Lung (tissue), 12 donors: ENCODE data around the gene KRTAP4-6. TPM values are rescaled to one million over a fixed set of nuclear protein-coding genes. Genes with fewer than 3 reads are reported as not detected.
"Not testable (repeated sequence)": the region's sequence is repeated elsewhere in the genome, so short reads cannot be mapped to it uniquely, and the experiment has no call there.

ENCODE experiments used
- ATAC-seq: fragments of 200-7000 bp; cut with Tn5 transposase; one replicate; pipeline ENCODE4 v1.9.1; 2020; ENCODE audit warnings: moderate number of reproducible peaks; ENCODE audit not compliant: insufficient read depth, low FRiP score
- DNase-seq, 3 donors: peaks; one replicate each; pipeline ENCODE4 v3.0.0-alpha.2; 2013 to 2017
- H3K27ac ChIP-seq, 2 donors: one replicate each; pipeline ENCODE4 v1.5.1; 2013; ENCODE audit warnings: mild to moderate bottlenecking in 2 of 2, moderate library complexity in 2 of 2, control low read depth in 1 of 2, inconsistent platforms in 1 of 2, low read depth in 1 of 2, low read length in 1 of 2
- H3K27me3 ChIP-seq, 3 donors: one replicate each; pipeline ENCODE4 v1.5.1; 2013; ENCODE audit warnings: low read length in 2 of 3; ENCODE audit not compliant: control insufficient read depth in 3 of 3, insufficient read depth in 3 of 3
- H3K36me3 ChIP-seq, 4 donors: one replicate each; pipeline ENCODE4 v1.5.1; 2013; ENCODE audit warnings: low read length in 4 of 4, mild to moderate bottlenecking in 1 of 4, moderate library complexity in 1 of 4; ENCODE audit not compliant: control insufficient read depth in 4 of 4, insufficient read depth in 4 of 4
- H3K4me1 ChIP-seq, 5 donors: one replicate each; pipeline ENCODE4 v1.5.1; 2013; ENCODE audit warnings: low read length in 5 of 5, mild to moderate bottlenecking in 2 of 5, moderate library complexity in 1 of 5; ENCODE audit not compliant: control insufficient read depth in 5 of 5, insufficient read depth in 5 of 5
- H3K4me3 ChIP-seq: one replicate; pipeline ENCODE4 v1.5.1; 2013; ENCODE audit warnings: mild to moderate bottlenecking, control low read depth, moderate library complexity
- H3K9ac ChIP-seq, 2 donors: one replicate each; pipeline ENCODE4 v1.5.1; 2013; ENCODE audit warnings: low read length in 2 of 2, control low read depth in 1 of 2; ENCODE audit not compliant: insufficient read depth in 1 of 2
- H3K9me3 ChIP-seq, 4 donors: one replicate each; pipeline ENCODE4 v1.5.1; 2013; ENCODE audit warnings: low read length in 3 of 4, mild to moderate bottlenecking in 1 of 4, moderate library complexity in 1 of 4; ENCODE audit not compliant: control insufficient read depth in 4 of 4, insufficient read depth in 3 of 4
- WGBS, 2 donors: extraction: QIAGEN DNeasy Blood & Tissue Kit; methylation state at CpG; one replicate each; pipeline ENCODE4 v1.1.7; 2013; 5-methylcytosine and 5-hydroxymethylcytosine counted together
- polyA plus RNA-seq, 2 donors: library from polyadenylated mRNA; stranded (reverse); fragments of 200-250 nt; gene quantifications; one replicate each; pipeline ENCODE4 v1.2.1, GENCODE V29; 2013
- total RNA-seq, 2 donors: library from RNA; depleted of rRNA in 1 of 2; stranded (reverse); fragments of >200 nt in 1 of 2; gene quantifications; one replicate each; pipeline ENCODE4 v1.2.1, GENCODE V29; 2014 to 2021
- TF ChIP-seq, protein P1 (sequence below): IDR thresholded peaks from 2 replicates; pipeline ENCODE4 v1.5.1; 2012; ENCODE audit warnings: mild to moderate bottlenecking; ENCODE audit errors: control extremely low read depth, extremely low read depth
- donor health status: control.
- donor health status: control.
- donor health status: Bipolar disorder and iron deficiency.
- donor health status: healthy.
- donor health status: DM: yes; HTN: yes; CAD: no.

The KRTAP4-6 gene
- total and polyA plus RNA-seq, 4 donors, result not detected

DNA sequence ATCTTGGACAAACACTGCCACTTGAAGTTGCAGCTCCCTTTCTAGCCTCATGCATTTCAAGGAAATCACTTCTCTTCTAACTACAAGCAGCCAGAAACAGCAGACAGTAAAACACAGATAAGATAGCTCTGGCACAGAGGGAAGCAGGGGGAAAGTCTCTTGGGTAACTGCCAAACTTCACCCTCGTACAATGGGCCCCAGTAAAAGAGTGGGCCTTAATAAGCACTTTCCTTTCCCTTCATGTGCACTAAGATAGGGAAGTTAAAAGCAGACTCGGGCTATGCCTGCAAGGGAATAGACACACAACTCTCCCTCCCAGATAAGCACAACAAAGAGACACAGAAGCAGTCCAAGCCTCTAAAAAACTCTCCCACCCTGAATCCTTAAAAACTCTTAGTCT is 13.5 kb upstream of the KRTAP4-6 start:
- Histone ChIP-seq H3K4me3 (no peak overlapping the region), H3K36me3 (no peaks in the 10 kb centered on the region), H3K9ac (no peak overlapping the region), H3K27ac (no peak overlapping the region), H3K27me3 (no peaks in the 10 kb centered on the region), H3K4me1 (no peaks in the 10 kb centered on the region), H3K9me3 (no peaks in the 10 kb centered on the region)
- 7 to 13% methylated on average over 2 of the region's 2 CpGs for WGBS, 2 donors
- ATAC-seq (no peak), DNase-seq (peak in 2 of 3 donors; percentile 3 to 9)
- TF ChIP-seq, protein P1, sequence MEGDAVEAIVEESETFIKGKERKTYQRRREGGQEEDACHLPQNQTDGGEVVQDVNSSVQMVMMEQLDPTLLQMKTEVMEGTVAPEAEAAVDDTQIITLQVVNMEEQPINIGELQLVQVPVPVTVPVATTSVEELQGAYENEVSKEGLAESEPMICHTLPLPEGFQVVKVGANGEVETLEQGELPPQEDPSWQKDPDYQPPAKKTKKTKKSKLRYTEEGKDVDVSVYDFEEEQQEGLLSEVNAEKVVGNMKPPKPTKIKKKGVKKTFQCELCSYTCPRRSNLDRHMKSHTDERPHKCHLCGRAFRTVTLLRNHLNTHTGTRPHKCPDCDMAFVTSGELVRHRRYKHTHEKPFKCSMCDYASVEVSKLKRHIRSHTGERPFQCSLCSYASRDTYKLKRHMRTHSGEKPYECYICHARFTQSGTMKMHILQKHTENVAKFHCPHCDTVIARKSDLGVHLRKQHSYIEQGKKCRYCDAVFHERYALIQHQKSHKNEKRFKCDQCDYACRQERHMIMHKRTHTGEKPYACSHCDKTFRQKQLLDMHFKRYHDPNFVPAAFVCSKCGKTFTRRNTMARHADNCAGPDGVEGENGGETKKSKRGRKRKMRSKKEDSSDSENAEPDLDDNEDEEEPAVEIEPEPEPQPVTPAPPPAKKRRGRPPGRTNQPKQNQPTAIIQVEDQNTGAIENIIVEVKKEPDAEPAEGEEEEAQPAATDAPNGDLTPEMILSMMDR, result no peak

DNA sequence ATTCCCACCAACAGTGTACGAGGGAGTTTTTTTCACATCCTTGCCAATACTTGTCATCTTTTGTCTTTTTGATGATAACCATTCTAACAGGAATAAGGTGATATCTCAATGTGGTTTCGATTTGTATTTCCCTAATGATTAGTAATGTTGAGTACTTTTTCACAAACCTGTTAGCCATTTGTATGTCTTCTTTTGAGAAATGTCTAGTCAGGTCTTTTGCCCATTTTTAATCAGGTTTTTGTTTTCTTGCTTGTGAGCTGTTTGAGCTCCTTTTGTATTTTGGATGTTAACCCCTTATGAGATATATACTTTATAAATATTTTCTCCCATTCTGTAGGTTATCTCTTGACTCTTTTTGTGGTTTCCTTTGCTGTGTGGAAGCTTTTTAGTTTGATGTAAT is 11.2 kb upstream of the KRTAP4-6 start:
- DNase-seq, result no peak
- Histone ChIP-seq H3K4me1 (no peaks in the 10 kb centered on the region), H3K27me3 (no peaks in the 10 kb centered on the region), H3K9me3 (no peaks in the 10 kb centered on the region), H3K4me3 (no peak overlapping the region), H3K9ac (no peak overlapping the region), H3K36me3 (no peaks in the 10 kb centered on the region), H3K27ac (no peak overlapping the region)
- 87 to 92% methylated on average over 2 of the region's 2 CpGs for WGBS, 2 donors
- no peak for ATAC-seq
- TF ChIP-seq, protein P1, result no peak

DNA sequence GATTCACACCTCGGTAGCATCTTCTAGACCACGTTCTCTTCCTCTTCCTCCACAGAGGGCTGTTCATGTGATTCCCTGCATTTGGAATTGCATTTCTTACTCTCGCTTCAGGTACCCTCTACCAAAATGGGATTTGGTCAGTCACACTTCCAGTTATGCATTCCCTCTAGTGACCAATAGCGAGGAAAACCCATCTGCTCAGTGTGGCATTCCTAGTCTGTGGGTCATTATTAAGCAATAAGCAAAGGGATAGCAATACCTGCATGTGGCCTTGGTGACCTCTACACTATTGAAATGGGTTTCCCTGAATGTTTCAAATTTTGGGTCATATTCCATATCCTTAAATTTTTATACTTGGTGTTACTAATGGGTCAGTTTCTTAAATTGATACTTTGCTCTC is 9.7 kb upstream of the KRTAP4-6 start:
- Histone ChIP-seq H3K4me1 (no peaks in the 10 kb centered on the region), H3K9ac (no peak overlapping the region), H3K27me3 (no peaks in the 10 kb centered on the region), H3K27ac (no peak overlapping the region), H3K36me3 (no peaks in the 10 kb centered on the region), H3K9me3 (no peaks in the 10 kb centered on the region), H3K4me3 (no peak overlapping the region)
- TF ChIP-seq, protein P1, result no peak
- DNase-seq, result no peak
- 82 to 89% methylated on average over 4 of the region's 4 CpGs for WGBS, 2 donors
- no peak for ATAC-seq

DNA sequence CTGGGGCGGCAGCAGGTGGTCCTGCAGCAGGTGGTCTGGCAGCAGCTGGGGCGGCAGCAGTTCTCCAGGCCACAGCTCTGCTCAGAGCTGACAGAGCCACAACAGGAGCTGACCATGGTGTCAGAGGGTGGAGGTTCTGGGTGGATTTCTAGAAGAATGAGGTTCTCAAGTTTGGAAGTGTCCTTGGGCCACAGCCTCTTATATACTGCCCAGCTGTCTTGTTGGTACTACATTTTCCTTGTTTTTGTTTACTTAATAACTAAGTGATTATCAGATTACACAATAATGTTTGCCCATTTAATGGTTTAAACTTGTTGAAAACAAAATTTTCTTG is 9.3 kb upstream of the KRTAP4-6 start, which contains the start of gene KRTAP4-5:
TSS of gene KRTAP4-5 (minus strand) at position 174 of the 334 bp plus-strand sequence. CDS start at position 116, 58 bp downstream.
- H3K27me3 ChIP-seq, result no peaks in the 10 kb centered on the region
- H3K9me3 ChIP-seq, result no peaks in the 10 kb centered on the region
- WGBS, 2 donors, result 69 to 88% methylated on average over 2 of the region's 2 CpGs
- ATAC-seq (no peak), DNase-seq (no peak)
- no peaks in the 10 kb centered on the region for H3K4me1 ChIP-seq
- H3K27ac ChIP-seq, result no peak within 1 kb of the TSS
- no peak within 1 kb of the TSS for H3K9ac ChIP-seq
- H3K36me3 ChIP-seq, result no peaks in the 10 kb centered on the region
- TF ChIP-seq, protein P1, result no peak
- H3K4me3 ChIP-seq, result no peak within 1 kb of the TSS

DNA sequence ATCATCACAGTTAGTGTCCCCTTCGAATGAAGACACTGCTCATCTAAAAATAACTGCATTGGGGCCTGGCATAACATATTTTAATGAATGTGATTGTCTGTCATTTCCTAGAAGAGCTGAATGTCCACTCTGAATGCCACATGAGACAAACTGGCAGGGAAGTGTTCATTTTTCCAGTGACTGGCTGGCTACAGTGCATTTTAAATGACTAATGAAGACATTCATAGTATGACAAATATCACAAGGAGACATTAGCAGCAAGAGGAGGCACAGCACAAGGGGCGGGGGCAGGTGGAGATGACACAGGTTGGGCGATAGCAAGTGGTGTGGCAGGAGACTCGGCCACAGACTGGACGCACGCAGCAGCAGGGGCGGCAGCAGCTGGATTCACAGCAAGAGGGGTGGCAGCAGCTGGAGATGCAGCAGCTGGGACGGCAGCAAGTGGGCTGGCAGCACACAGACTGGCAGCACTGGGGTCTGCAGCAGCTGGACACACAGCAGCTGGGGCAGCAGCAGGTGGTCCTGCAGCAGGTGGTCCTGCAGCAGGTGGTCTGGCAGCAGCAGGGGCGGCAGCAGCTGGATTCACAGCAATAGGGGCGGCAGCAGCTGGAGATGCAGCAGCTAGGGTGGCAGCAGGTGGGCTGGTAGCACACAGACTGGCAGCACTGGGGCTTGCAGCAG is 8.8 kb upstream of the KRTAP4-6 start:
- H3K9ac ChIP-seq, ATAC-seq, H3K4me3 ChIP-seq, H3K9me3 ChIP-seq, H3K4me1 ChIP-seq, DNase-seq, H3K27ac ChIP-seq, H3K27me3 ChIP-seq, H3K36me3 ChIP-seq: not testable (repeated sequence)
- WGBS, 2 donors, result 77 to 84% methylated on average over 10 of the region's 10 CpGs
